Chondrocyte (in vitro differentiated cells): ENCODE measurements around the gene ADH1A. TPM values are rescaled to one million over a fixed set of nuclear protein-coding genes. Genes with fewer than 3 reads are reported as not detected.
"Not testable (repeated sequence)": the region's sequence is repeated elsewhere in the genome, so short reads cannot be mapped to it uniquely, and the experiment has no call there.

Experiments used
- DNase-seq: peaks from one replicate; pipeline ENCODE4 v3.0.0; 2021; ENCODE audit warnings: mixed read lengths, low spot score
- H3K27ac Mint-ChIP-seq: one replicate; pipeline ENCODE4 v1.8.0; 2021; ENCODE audit warnings: mild to moderate bottlenecking, moderate library complexity, mixed read lengths; ENCODE audit not compliant: unreplicated experiment
- H3K27me3 Mint-ChIP-seq: 2 replicates; pipeline ENCODE4 v1.8.0; 2021; ENCODE audit warnings: low read depth, mixed read lengths
- H3K36me3 Mint-ChIP-seq: 2 replicates; pipeline ENCODE4 v1.8.0; 2021; ENCODE audit warnings: low read depth, mixed read lengths
- H3K4me1 Mint-ChIP-seq: 2 replicates; pipeline ENCODE4 v1.8.0; 2021; ENCODE audit warnings: low read depth, mild to moderate bottlenecking, mixed read lengths
- H3K4me3 Mint-ChIP-seq: one replicate; pipeline ENCODE4 v1.8.0; 2021; ENCODE audit warnings: mild to moderate bottlenecking, moderate library complexity, mixed read lengths; ENCODE audit not compliant: unreplicated experiment
- H3K9me3 Mint-ChIP-seq: 2 replicates; pipeline ENCODE4 v1.8.0; 2021; ENCODE audit warnings: low read depth, mixed read lengths
- total RNA-seq: library from RNA; stranded (reverse); gene quantifications from 3 replicates; pipeline ENCODE4 v1.2.1, GENCODE V29; 2021
- TF ChIP-seq, protein P1 (sequence below): fragments of 200-600 bp; sonication (generic); IDR thresholded peaks from 2 replicates; pipeline ENCODE4 v1.5.0; 2021; ENCODE audit warnings: antibody characterized with exemption, mild to moderate bottlenecking, moderate library complexity

Gene ADH1A
- total RNA-seq, 1 donor from 2014 or later = not detected

DNA sequence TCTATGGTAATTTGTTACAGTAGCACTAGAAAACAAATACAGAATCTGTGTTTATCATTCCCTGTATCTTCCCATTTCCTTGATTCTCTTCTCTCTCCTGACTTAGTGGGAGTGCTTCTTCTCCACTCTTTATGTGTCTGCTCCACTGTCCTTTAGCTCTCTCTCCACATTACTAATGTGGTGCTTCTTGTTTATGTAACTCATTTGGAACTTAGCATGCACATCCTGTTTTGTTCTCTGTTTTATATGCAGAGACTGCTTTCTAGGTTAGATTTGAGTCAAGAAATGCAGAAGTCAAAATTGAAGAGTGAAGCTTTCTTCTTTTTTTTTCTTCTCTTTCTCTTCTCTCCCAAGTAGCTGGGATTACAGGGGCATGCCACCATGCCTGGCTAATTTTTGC lies 25.9 kb downstream of the ADH1A start:
- Mint-ChIP-seq H3K27ac (no peak overlapping the region), H3K36me3 (peaks cover 16% of the 10 kb centered on the region), H3K9me3 (peaks cover 27% of the 10 kb centered on the region), H3K27me3 (no peaks in the 10 kb centered on the region), H3K4me1 (peaks cover 10% of the 10 kb centered on the region), H3K4me3 (no peak overlapping the region)
- TF ChIP-seq, protein P1, sequence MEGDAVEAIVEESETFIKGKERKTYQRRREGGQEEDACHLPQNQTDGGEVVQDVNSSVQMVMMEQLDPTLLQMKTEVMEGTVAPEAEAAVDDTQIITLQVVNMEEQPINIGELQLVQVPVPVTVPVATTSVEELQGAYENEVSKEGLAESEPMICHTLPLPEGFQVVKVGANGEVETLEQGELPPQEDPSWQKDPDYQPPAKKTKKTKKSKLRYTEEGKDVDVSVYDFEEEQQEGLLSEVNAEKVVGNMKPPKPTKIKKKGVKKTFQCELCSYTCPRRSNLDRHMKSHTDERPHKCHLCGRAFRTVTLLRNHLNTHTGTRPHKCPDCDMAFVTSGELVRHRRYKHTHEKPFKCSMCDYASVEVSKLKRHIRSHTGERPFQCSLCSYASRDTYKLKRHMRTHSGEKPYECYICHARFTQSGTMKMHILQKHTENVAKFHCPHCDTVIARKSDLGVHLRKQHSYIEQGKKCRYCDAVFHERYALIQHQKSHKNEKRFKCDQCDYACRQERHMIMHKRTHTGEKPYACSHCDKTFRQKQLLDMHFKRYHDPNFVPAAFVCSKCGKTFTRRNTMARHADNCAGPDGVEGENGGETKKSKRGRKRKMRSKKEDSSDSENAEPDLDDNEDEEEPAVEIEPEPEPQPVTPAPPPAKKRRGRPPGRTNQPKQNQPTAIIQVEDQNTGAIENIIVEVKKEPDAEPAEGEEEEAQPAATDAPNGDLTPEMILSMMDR = no peak
- no peak for DNase-seq

DNA sequence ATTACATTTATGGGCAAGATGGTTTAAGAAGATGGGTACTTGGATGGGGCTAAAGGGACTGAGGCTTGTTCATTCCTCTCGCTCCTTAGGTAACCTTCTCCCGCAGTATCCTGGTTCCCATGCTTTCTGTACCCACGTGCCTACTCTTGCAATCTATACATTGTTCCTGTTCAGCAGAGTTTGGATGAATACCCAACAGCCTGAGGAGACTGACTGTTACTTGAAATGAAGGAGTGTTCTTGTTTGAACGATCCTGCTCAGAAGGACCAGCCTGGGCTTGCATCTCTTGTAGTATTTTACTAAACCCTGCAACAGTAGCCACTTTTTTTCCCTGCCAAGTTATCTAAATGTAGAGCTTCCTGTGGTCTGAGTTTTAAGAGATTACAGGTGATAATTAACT lies 38.0 kb downstream of the ADH1A start:
- H3K27ac Mint-ChIP-seq = no peak overlapping the region
- peaks cover 1% of the 10 kb centered on the region for H3K36me3 Mint-ChIP-seq
- peaks cover 10% of the 10 kb centered on the region for H3K9me3 Mint-ChIP-seq
- TF ChIP-seq, protein P1 = no peak
- H3K27me3 Mint-ChIP-seq = no peaks in the 10 kb centered on the region
- H3K4me1 Mint-ChIP-seq = peaks cover 13% of the 10 kb centered on the region
- H3K4me3 Mint-ChIP-seq = no peak overlapping the region
- no peak for DNase-seq

DNA sequence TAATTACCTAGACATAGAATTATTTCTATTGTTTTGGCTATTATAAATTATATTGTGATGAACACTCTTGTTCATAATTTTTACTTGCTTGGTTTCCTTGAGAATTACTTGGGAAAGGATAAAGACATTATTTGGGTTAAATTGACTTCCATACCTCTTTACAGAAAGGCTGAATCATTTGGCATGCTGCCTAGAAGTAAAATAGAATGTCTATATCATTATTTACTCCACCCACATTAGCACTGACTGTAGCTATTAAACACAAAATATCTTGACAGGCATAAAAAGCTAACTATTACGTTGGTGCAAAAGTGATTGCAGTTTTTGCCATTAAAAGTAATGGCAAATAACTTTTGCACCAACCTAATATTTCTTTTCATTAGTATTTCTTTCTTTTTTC lies 42.1 kb downstream of the ADH1A start:
- H3K4me1 Mint-ChIP-seq = peaks cover 38% of the 10 kb centered on the region
- no peak for DNase-seq
- H3K36me3 Mint-ChIP-seq = peaks cover 20% of the 10 kb centered on the region

DNA sequence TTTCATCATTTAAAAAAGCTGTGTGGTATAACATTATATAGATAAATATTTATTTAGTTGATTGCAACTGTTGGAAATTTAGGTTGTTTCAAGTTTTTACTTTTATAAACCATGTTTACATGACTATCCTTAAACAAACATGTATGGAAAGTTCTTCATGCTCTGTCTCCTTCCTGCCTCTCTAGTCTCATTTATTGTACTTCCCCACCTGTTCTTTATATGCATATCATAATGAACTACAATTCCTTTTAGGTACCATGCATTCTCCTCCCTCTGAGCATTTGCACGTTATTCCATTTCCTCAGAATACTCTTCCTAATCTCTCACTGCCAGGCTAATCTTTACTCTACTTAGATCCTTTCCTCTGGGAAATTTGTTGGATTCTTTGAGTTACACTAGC lies 54.8 kb downstream of the ADH1A start:
- peaks cover 20% of the 10 kb centered on the region for H3K9me3 Mint-ChIP-seq
- TF ChIP-seq, protein P1 = no peak
- no peak overlapping the region for H3K4me3 Mint-ChIP-seq
- peaks cover 4% of the 10 kb centered on the region for H3K36me3 Mint-ChIP-seq
- H3K27ac Mint-ChIP-seq = no peak overlapping the region
- H3K4me1 Mint-ChIP-seq = no peaks in the 10 kb centered on the region
- H3K27me3 Mint-ChIP-seq = no peaks in the 10 kb centered on the region
- no peak for DNase-seq

More for the DNA sequence above, 42.1 kb downstream of the ADH1A start:
- peaks cover 43% of the 10 kb centered on the region for H3K9me3 Mint-ChIP-seq
- H3K4me3 Mint-ChIP-seq = no peak overlapping the region
- TF ChIP-seq, protein P1 = no peak
- H3K27me3 Mint-ChIP-seq = no peaks in the 10 kb centered on the region
- H3K27ac Mint-ChIP-seq = no peak overlapping the region

DNA sequence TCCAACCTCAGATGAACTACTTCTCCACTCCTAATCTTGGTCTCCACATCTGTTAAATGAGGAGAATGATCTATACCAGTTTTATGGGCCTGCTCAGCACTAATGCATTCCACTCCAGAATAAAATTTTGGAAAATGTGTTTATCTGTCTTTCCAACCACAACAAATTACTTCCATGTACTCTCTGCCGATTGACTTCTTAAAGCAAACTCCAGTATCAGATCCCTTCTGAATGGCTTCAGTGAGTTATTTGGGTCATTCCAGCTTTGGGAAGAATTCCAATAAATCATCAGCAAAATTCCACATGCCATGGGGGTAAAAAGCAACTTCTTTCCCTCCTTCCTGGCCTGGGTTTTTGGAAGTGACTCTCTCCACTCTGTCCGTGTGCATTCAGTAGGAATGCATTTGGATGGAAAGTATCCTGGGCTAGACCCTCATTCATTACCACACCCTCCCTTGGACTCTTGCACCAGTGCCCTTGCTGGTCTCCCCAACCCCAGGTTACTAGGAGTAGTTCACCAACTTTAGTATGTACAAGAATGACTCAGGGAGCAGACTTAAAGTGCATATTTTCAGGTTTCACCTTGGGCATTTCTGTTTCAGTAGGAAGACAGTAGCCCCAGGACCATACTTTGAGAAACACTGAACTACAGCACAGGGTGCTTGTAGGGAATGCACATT lies 56.3 kb downstream of the ADH1A start:
- H3K9me3 Mint-ChIP-seq = peaks cover 26% of the 10 kb centered on the region
- H3K27me3 Mint-ChIP-seq = no peaks in the 10 kb centered on the region
- no peak overlapping the region for H3K27ac Mint-ChIP-seq
- no peak for DNase-seq
- no peaks in the 10 kb centered on the region for H3K4me1 Mint-ChIP-seq
- H3K4me3 Mint-ChIP-seq = no peak overlapping the region
- TF ChIP-seq, protein P1 = no peak
- peaks cover 5% of the 10 kb centered on the region for H3K36me3 Mint-ChIP-seq

DNA sequence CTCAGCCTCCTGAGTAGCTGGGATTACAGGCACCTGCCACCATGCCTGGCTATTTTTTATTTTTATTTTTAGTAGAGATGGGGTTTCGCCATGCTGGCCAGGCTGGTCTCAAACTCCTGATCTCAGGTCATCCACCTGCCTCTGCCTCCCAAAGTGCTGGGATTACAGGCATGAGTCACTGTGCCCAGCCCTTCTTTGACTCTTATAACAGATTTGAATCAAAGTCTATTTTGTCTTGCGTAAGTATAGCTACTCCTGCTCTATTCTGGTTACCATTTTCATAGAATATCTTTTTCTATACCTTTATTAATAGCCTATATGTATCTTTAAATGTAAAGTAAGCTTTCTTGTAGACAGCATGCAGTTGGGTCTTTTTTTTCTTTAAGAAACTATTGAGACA lies 57.4 kb downstream of the ADH1A start:
- not testable (repeated sequence) for H3K36me3 Mint-ChIP-seq, H3K4me3 Mint-ChIP-seq, H3K27ac Mint-ChIP-seq, DNase-seq, H3K4me1 Mint-ChIP-seq, H3K27me3 Mint-ChIP-seq
- peaks cover 30% of the 10 kb centered on the region for H3K9me3 Mint-ChIP-seq

DNA sequence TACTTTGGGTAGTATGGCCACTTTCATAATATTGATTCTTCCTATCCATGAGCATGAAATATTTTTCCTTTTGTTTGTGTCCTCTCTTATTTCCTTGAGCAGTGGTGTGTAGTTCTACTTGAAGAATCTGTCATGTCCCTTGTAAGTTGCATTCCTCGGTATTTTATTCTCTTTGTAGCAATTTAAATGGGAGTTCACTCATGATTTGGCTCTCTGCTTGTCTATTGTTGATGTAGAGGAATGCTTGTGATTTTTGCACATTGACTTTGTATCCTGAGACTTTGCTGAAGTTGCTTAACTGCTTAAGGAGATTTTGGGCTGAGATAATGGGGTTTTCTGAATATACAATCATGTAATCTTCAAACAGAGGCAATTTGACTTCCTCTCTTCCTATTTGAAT lies 62.1 kb downstream of the ADH1A start:
- peaks cover 23% of the 10 kb centered on the region for H3K9me3 Mint-ChIP-seq
- not testable (repeated sequence) for DNase-seq, H3K27me3 Mint-ChIP-seq, H3K4me3 Mint-ChIP-seq, H3K4me1 Mint-ChIP-seq, H3K36me3 Mint-ChIP-seq, H3K27ac Mint-ChIP-seq

DNA sequence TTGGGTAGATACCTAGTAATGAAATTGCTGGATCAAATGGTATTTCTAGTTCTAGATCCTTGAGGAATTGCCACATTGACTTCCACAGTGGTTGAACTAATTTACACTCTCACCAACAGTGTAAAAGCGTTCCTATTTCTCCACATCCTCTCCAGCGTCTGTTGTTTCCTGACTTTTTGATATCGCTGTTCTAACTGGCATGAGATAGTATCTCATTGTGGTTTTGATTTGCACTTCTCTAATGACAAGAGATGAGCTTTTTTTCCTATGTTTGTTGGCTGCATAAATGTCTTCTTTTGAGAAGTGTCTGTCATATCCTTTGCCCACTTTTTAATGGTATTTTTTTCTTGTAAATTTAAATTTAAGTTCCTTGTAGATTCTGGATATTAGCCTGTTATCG lies 63.1 kb downstream of the ADH1A start:
- not testable (repeated sequence) for H3K27me3 Mint-ChIP-seq, H3K27ac Mint-ChIP-seq, DNase-seq, H3K36me3 Mint-ChIP-seq, H3K4me3 Mint-ChIP-seq, H3K4me1 Mint-ChIP-seq
- peaks cover 23% of the 10 kb centered on the region for H3K9me3 Mint-ChIP-seq
